ENCODE measurements around the gene SPEM3.

SPEM3 gene

GRCh38 chr17:7403977-7404736, 24.5 kb upstream of the SPEM3 start, which contains the start of gene TMEM256:
Gene TMEM256 (minus strand): TSS chr17:7404097. CDS start chr17:7404084, 13 bp downstream.
- DNase-seq: no peak

- DNase-seq: no peak
Observed at GRCh38 chr17:7404737-7405349, 23.8 kb upstream of the SPEM3 start.

- no peak for DNase-seq
Observed at GRCh38 chr17:7405350-7406234, 23.1 kb upstream of the SPEM3 start.

- no peak for DNase-seq
Observed at GRCh38 chr17:7406235-7406825, 22.3 kb upstream of the SPEM3 start.

GRCh38 chr17:7407082-7407481, 21.6 kb upstream of the SPEM3 start:
- DNase-seq: no peak

GRCh38 chr17:7407485-7408251, 21.0 kb upstream of the SPEM3 start, which contains the start of gene NLGN2:
Gene NLGN2 (plus strand): TSS chr17:7407845. CDS start chr17:7408256, 411 bp downstream.
- no peak for DNase-seq

GRCh38 chr17:7408252-7408727, 20.4 kb upstream of the SPEM3 start:
- no peak for DNase-seq

- DNase-seq: no peak
Observed at GRCh38 chr17:7408863-7409262, 19.8 kb upstream of the SPEM3 start.

GRCh38 chr17:7409716-7410115, 18.9 kb upstream of the SPEM3 start:
- DNase-seq: no peak

- no peak for DNase-seq
Observed at GRCh38 chr17:7410634-7411426, 17.8 kb upstream of the SPEM3 start.

GRCh38 chr17:7411427-7411750, 17.3 kb upstream of the SPEM3 start:
- no peak for DNase-seq

- DNase-seq: no peak
Observed at GRCh38 chr17:7413346-7413985, 15.2 kb upstream of the SPEM3 start.

GRCh38 chr17:7414837-7415236, 13.8 kb upstream of the SPEM3 start:
- no peak for DNase-seq

GRCh38 chr17:7415784-7416183, 12.9 kb upstream of the SPEM3 start:
- no peak for DNase-seq

GRCh38 chr17:7416323-7416722, 12.3 kb upstream of the SPEM3 start:
- DNase-seq: no peak

GRCh38 chr17:7417056-7417655, 11.5 kb upstream of the SPEM3 start:
- DNase-seq: no peak

GRCh38 chr17:7418472-7419152, 10.0 kb upstream of the SPEM3 start:
- no peak for DNase-seq

GRCh38 chr17:7419819-7420610, 8.6 kb upstream of the SPEM3 start, which contains the start of gene SPEM1:
Gene SPEM1 (plus strand): TSS chr17:7420324. CDS start chr17:7420385, 61 bp downstream.
- DNase-seq: no peak

GRCh38 chr17:7421186-7421585, 7.5 kb upstream of the SPEM3 start:
- no peak for DNase-seq
